Measurements from ENCODE around the gene PRKCE. TPM values are rescaled to one million over a fixed set of nuclear protein-coding genes. Genes with fewer than 3 reads are reported as not detected.

The PRKCE gene
- total and polyA plus RNA-seq, 2 donors (not counting 3 experiments of a cell fraction or from before 2014, with no cell fraction given), result 27.9 to 33.9 TPM

- FAIRE-seq (peak; percentile 31), DNase-seq (ENCODE audit: low read depth, low spot score) (peak; percentile 82)
- no peaks in the 10 kb centered on the region for H3K9me1 ChIP-seq (replicated peaks; ENCODE audit: control insufficient read depth, extremely low read depth, insufficient read depth, low read length)
- peaks cover 20% of the 10 kb centered on the region for H3K4me1 ChIP-seq (ENCODE audit: control insufficient read depth, extremely low read depth, insufficient read depth, low read length)
- H3K9me3 ChIP-seq (replicated peaks; ENCODE audit: control insufficient read depth, insufficient read depth, low read length), result no peaks in the 10 kb centered on the region
- no peaks in the 10 kb centered on the region for H4K20me1 ChIP-seq (replicated peaks; ENCODE audit: control insufficient read depth, extremely low read depth, insufficient read depth, low read length)
- no TSS peak for BruUV-seq (replicated peaks)
- intact Hi-C loops (cut with micrococcal nuclease) (no loop called here), dilution Hi-C loops (cut with MboI; ENCODE audit: extremely low pct_ligation_motif_present, low sequenced_read_pairs) (no loop called here)
- no peak overlapping the region for H3K9ac ChIP-seq (replicated peaks; ENCODE audit: extremely low read depth, insufficient read depth, low read length)
- TF ChIP-seq MYC (IDR thresholded peaks at IDR 0.05; ENCODE audit: low read depth, low read length) (no peak), POLR2AphosphoS5 (IDR thresholded peaks at IDR 0.05; ENCODE audit: insufficient read depth, low read depth, low read length) (no peak), MAX (IDR thresholded peaks at IDR 0.05; ENCODE audit: insufficient read depth, insufficient read length) (no peak), FOS (IDR thresholded peaks at IDR 0.05; ENCODE audit: borderline replicate concordance, insufficient read depth, low read length) (no peak), GATA2 (IDR thresholded peaks at IDR 0.05; ENCODE audit: insufficient read depth, insufficient read length, low read depth, low read length) (no peak), EZH2 (IDR thresholded peaks at IDR 0.05; ENCODE audit: borderline replicate concordance, low read depth, low read length, severe bottlenecking) (no peak), POLR2A (IDR thresholded peaks at IDR 0.05; ENCODE audit: low read depth, low read length) (no peak), JUN (IDR thresholded peaks at IDR 0.05; ENCODE audit: borderline replicate concordance, insufficient read depth, insufficient read length, low read depth) (no peak)
- TF ChIP-seq, protein P1, sequence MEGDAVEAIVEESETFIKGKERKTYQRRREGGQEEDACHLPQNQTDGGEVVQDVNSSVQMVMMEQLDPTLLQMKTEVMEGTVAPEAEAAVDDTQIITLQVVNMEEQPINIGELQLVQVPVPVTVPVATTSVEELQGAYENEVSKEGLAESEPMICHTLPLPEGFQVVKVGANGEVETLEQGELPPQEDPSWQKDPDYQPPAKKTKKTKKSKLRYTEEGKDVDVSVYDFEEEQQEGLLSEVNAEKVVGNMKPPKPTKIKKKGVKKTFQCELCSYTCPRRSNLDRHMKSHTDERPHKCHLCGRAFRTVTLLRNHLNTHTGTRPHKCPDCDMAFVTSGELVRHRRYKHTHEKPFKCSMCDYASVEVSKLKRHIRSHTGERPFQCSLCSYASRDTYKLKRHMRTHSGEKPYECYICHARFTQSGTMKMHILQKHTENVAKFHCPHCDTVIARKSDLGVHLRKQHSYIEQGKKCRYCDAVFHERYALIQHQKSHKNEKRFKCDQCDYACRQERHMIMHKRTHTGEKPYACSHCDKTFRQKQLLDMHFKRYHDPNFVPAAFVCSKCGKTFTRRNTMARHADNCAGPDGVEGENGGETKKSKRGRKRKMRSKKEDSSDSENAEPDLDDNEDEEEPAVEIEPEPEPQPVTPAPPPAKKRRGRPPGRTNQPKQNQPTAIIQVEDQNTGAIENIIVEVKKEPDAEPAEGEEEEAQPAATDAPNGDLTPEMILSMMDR (IDR thresholded peaks at IDR 0.05; ENCODE audit: extremely low read depth in 1 of 2, insufficient read depth in 1 of 2, low read depth in 1 of 2, low read length in 2 of 2), result no peak
- peaks cover 0 to 5% of the 10 kb centered on the region in 2 experiments for H3K36me3 ChIP-seq (ENCODE audit: control insufficient read depth in 2 of 2, extremely low read depth in 1 of 2, insufficient read depth in 2 of 2, low read length in 2 of 2)
- no peak overlapping the region for H2AFZ ChIP-seq (ENCODE audit: low read depth, low read length)
- ChIA-PET CTCF (interaction anchor here (1.0 to 3.7 kb wide), 6 partner anchors 16 to 129 kb away, joined by 3 to 16 read pairs (median 4); partner anchors contain the start of gene EPAS1), POLR2A (no interaction called here)
- H3K4me3 ChIP-seq (replicated peaks in 1 of 3; ENCODE audit: insufficient read depth in 1 of 3, low read depth in 1 of 3, low read length in 3 of 3), result no peak overlapping the region
- no peak overlapping the region for H3K4me2 ChIP-seq (ENCODE audit: insufficient read depth, low read length)
- H3K79me2 ChIP-seq (ENCODE audit: control insufficient read depth, insufficient read depth, low read length), result no peaks in the 10 kb centered on the region
- no peak overlapping the region for H3K27ac ChIP-seq (ENCODE audit: insufficient read depth, low read depth, low read length)
- H3K27me3 ChIP-seq (ENCODE audit: control insufficient read depth in 2 of 2, insufficient read depth in 2 of 2, low read length in 2 of 2), result no peaks in the 10 kb centered on the region
Measured at GRCh38 chr2:46170611-46171350, 519.3 kb downstream of the PRKCE start.
